Activated T-cell treated with anti-CD3 and anti-CD28 coated beads, Interleukin-2, amount 50 U/mL, for 4 hours (primary cell): ENCODE data around the gene PCYT1B. TPM values are rescaled to one million over a fixed set of nuclear protein-coding genes. Genes with fewer than 3 reads are reported as not detected.
A peak's percentile ranks its signal among the peaks of the same experiment; 100 is the strongest.

Experiments used
- ATAC-seq, 2 donors: fragments of 200-7000 bp; cut with Tn5 transposase; one replicate each; pipeline ENCODE4 v1.10.0; 2021
- DNase-seq: peaks from one replicate; pipeline ENCODE4 v3.0.0-alpha.2; 2020
- H3K27me3 Mint-ChIP-seq: one replicate; pipeline ENCODE4 v1.8.0; 2021; ENCODE audit warnings: low read depth, mixed read lengths
- H3K36me3 Mint-ChIP-seq: one replicate; pipeline ENCODE4 v1.8.0; 2022; ENCODE audit warnings: mixed read lengths; ENCODE audit not compliant: insufficient read depth
- H3K4me1 Mint-ChIP-seq: one replicate; pipeline ENCODE4 v1.8.0; 2021; ENCODE audit warnings: low read depth, mixed read lengths
- H3K4me3 Mint-ChIP-seq: one replicate; pipeline ENCODE4 v1.8.0; 2021; ENCODE audit warnings: mild to moderate bottlenecking, moderate library complexity, mixed read lengths
- H3K9me3 Mint-ChIP-seq: one replicate; pipeline ENCODE4 v1.8.0; 2021; ENCODE audit warnings: mixed read lengths
- total RNA-seq, 3 donors: library from RNA; stranded (reverse); gene quantifications; one replicate each; pipeline ENCODE4 v1.2.1, GENCODE V29; 2021

PCYT1B gene
- total RNA-seq, 3 donors from 2014 or later: not detected

GRCh38 chrX:24528605-24529004 lies 118.5 kb downstream of the PCYT1B start:
- H3K9me3 Mint-ChIP-seq: no peaks in the 10 kb centered on the region
- no peak for ATAC-seq
- DNase-seq: no peak

GRCh38 chrX:24526616-24527015 lies 120.5 kb downstream of the PCYT1B start:
- Mint-ChIP-seq H3K4me1 (no peaks in the 10 kb centered on the region), H3K9me3 (no peaks in the 10 kb centered on the region), H3K4me3 (no peak overlapping the region), H3K27me3 (no peaks in the 10 kb centered on the region), H3K36me3 (peaks cover 7% of the 10 kb centered on the region)
- DNase-seq (no peak), ATAC-seq (no peak)

More at GRCh38 chrX:24528605-24529004, 118.5 kb downstream of the PCYT1B start:
- Mint-ChIP-seq H3K27me3 (no peaks in the 10 kb centered on the region), H3K36me3 (peaks cover 4% of the 10 kb centered on the region), H3K4me1 (no peaks in the 10 kb centered on the region), H3K4me3 (no peak overlapping the region)

GRCh38 chrX:24525455-24525854 lies 121.7 kb downstream of the PCYT1B start:
- H3K36me3 Mint-ChIP-seq: peaks cover 5% of the 10 kb centered on the region
- DNase-seq (no peak), ATAC-seq (no peak)
- H3K4me3 Mint-ChIP-seq: no peak overlapping the region
- H3K27me3 Mint-ChIP-seq: no peaks in the 10 kb centered on the region
- no peaks in the 10 kb centered on the region for H3K9me3 Mint-ChIP-seq
- no peaks in the 10 kb centered on the region for H3K4me1 Mint-ChIP-seq

- DNase-seq (no peak), ATAC-seq (no peak)
- Mint-ChIP-seq H3K36me3 (peaks cover 3% of the 10 kb centered on the region), H3K27me3 (no peaks in the 10 kb centered on the region), H3K4me3 (no peak overlapping the region), H3K4me1 (no peaks in the 10 kb centered on the region), H3K9me3 (no peaks in the 10 kb centered on the region)
Measured at GRCh38 chrX:24520472-24520871, 126.7 kb downstream of the PCYT1B start.

- H3K4me1 Mint-ChIP-seq: peaks cover 8% of the 10 kb centered on the region
- peaks cover 7% of the 10 kb centered on the region for H3K36me3 Mint-ChIP-seq
- DNase-seq (no peak), ATAC-seq (no peak)
- no peaks in the 10 kb centered on the region for H3K9me3 Mint-ChIP-seq
- H3K4me3 Mint-ChIP-seq: no peak overlapping the region
- no peaks in the 10 kb centered on the region for H3K27me3 Mint-ChIP-seq
Measured at GRCh38 chrX:24515447-24515846, 131.7 kb downstream of the PCYT1B start.

GRCh38 chrX:24513416-24513815 lies 133.7 kb downstream of the PCYT1B start:
- no peaks in the 10 kb centered on the region for H3K9me3 Mint-ChIP-seq
- DNase-seq: no peak
- no peak overlapping the region for H3K4me3 Mint-ChIP-seq
- peak; percentile 77 to 97 for ATAC-seq
- peaks cover 8% of the 10 kb centered on the region for H3K4me1 Mint-ChIP-seq
- peaks cover 14% of the 10 kb centered on the region for H3K36me3 Mint-ChIP-seq
- no peaks in the 10 kb centered on the region for H3K27me3 Mint-ChIP-seq

- H3K4me3 Mint-ChIP-seq: no peak overlapping the region
- peak in 1 of 2 donors; percentile 30 for ATAC-seq
Measured at GRCh38 chrX:24508375-24508774, 138.8 kb downstream of the PCYT1B start.

More at GRCh38 chrX:24508375-24508774, 138.8 kb downstream of the PCYT1B start:
- Mint-ChIP-seq H3K4me1 (peaks cover 6% of the 10 kb centered on the region), H3K36me3 (peaks cover 27% of the 10 kb centered on the region), H3K9me3 (no peaks in the 10 kb centered on the region), H3K27me3 (no peaks in the 10 kb centered on the region)
- no peak for DNase-seq

Other genes with a start within 250 kb of the PCYT1B start
- gene PDK3, start 182.1 kb downstream of the PCYT1B start, total RNA-seq: 10 to 100 TPM; 12.5 to 13.3 (median 12.6) TPM
- 10 to 100 TPM; 28.9 to 32.3 (median 30.3) TPM for gene POLA1, start 46.6 kb upstream of the PCYT1B start, total RNA-seq